Skeletal muscle satellite cell (primary cell): ENCODE results near the gene SULT1B1.

Source experiments
- H3K27me3 ChIP-seq: 2 replicates; pipeline ENCODE4 v1.7.0; 2013; ENCODE audit warnings: low read length; ENCODE audit not compliant: control insufficient read depth, insufficient read depth
- H3K36me3 ChIP-seq: 2 replicates; pipeline ENCODE4 v1.7.0; 2013; ENCODE audit warnings: mild to moderate bottlenecking, control low read depth, low read length; ENCODE audit not compliant: insufficient read depth
- H3K4me1 ChIP-seq: 2 replicates; pipeline ENCODE4 v1.7.0; 2013; ENCODE audit warnings: low read length; ENCODE audit not compliant: control insufficient read depth, insufficient read depth
- H3K4me2 ChIP-seq: 2 replicates; pipeline ENCODE4 v1.7.0; 2013; ENCODE audit warnings: mild to moderate bottlenecking, low read length
- H3K4me3 ChIP-seq: 2 replicates; pipeline ENCODE4 v1.7.0; 2013; ENCODE audit warnings: low read length
- H3K9ac ChIP-seq: 2 replicates; pipeline ENCODE4 v1.7.0; 2013; ENCODE audit warnings: mild to moderate bottlenecking, low read depth, low read length, moderate library complexity
- H3K9me3 ChIP-seq: replicated peaks from 2 replicates; pipeline ENCODE4 v1.7.0; 2013; ENCODE audit warnings: mild to moderate bottlenecking, control low read depth, low read length

The SULT1B1 gene

DNA sequence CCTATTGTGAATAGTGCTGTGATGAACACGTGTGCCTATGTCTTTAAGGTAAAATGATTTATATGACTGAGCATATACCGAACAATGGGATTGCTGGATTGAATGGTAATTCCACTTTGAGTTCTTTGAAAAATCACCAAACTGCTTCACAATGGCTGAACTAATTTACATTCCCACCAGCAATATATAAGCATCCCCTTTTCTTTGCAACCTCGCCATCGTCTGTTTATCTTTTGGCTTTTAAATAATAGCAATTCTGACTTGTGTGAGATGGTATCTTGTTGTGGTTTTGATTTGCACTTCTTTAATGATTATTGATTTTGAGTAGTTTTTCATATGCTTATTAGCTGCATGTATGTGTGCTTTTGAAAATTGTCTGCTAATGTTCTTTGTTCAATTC is 75.6 kb downstream of the SULT1B1 start:
- Histone ChIP-seq H3K9ac (no peak overlapping the region), H3K4me3 (no peak overlapping the region), H3K4me1 (no peaks in the 10 kb centered on the region), H3K9me3 (no peaks in the 10 kb centered on the region), H3K27me3 (no peaks in the 10 kb centered on the region), H3K36me3 (no peaks in the 10 kb centered on the region), H3K4me2 (no peak overlapping the region)
